SKM-1 treated with dmso at 0.1 percent for 144 hours (cell line): ENCODE measurements around the gene CEP83.

ENCODE experiments used
- DNase-seq: peaks from one replicate; lab custom pipeline; 2025; ENCODE audit not compliant: unreplicated experiment; lab: John Stamatoyannopoulos, UW

CEP83 gene

DNA sequence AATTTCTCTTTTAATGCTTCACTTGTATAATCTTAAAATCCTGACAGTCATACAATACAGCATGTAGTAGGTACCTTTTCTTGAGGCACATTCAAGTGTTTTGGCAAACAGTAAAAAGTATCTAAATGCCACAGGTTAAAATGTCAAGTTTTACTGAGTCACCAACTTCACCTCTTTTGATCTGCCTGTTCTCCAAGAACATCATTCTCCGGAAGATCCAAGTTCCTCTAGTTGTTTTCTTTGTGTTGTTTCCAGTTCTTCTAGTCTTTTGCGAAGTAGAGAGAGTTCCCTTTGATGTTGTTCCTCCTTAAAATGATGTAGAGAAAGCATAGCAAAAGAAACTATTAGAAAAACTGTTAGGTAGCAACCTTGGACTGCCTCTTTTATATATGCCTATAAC, 151.1 kb downstream of the CEP83 start:
- no peak for DNase-seq

DNA sequence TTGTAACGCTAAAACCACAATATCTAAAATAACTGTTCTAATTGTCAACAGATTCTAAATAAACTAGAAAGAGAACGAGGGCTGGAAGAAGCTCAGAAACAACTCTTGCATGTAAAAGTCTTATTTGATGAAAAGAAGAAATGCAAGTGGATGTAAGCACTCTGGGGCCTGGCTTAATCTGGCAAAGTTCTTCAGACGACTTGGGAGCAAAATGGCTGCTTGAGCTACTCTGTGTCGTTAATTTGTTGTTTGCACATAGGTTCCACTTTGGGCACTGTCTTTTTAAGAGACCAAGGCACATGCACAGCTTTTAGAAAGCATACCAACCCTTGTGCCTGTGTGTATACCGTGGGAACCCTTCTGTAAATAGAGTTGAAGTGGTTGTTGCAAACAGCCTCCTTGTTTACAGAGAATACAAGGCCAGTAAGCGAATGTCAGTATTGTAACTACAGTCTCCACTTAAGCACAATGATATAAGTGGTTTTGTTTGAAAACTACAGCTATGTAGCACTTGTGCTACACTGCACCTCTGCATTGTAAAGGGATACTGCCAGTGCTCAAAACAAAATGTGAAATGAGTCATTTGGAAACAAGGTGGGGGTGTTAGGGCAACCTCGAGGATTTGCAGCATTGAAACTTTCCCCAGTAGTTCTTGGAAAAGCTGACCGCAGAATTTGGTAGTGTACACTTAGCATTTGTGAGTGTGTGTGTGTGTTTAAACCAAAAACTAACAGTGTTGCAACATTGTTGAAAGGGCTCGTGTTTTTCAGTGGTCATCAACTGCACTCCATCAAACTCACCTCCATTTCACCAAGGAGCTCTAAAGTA, 154.3 kb downstream of the CEP83 start:
- no peak for DNase-seq

DNA sequence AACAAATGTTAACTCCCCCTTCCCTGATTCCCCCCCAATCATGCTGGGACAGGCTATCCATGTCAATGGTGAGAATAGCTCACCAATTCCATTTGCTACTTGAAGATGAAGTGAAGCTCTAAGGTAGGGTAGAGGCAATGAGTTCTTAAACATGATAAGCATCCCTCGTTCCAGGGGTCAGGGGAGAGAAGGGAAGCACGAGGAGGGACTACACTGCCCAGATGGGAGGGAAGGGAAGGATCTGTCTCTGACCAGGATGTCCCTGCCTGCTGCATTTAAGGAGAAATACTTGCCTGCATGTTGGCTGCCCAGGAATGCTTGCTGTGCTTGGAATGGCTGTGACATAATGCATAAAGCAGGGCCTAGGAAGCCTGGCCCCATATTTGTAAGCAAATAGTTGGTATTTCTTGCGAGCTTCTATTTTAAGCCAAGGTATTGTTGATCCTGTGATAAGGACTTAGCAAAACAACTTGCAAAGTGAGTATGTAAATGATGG, 155.1 kb downstream of the CEP83 start:
- no peak for DNase-seq

- no peak for DNase-seq
These were observed 155.7 kb downstream of the CEP83 start for GRCh38 chr12:94304012-94304411.

DNA sequence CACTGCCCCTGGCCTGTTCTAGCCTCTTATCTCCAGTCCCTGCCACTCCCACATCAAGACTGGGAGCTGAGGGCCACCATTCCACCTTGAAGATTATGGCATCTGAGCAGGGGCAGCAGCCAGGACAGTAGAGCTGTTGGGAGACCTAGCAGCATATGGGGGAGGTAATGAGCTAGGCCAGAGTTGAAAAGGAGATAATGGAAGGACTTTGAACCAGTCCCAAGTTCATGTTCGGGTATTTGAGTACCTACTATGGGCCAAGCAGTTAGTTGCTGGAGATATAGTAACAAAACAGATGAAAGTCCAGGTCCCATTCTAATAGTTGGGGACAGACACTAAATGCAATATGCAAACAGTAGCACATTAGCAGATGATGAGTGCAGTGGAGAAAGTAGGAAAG, 159.8 kb downstream of the CEP83 start:
- DNase-seq = no peak

DNA sequence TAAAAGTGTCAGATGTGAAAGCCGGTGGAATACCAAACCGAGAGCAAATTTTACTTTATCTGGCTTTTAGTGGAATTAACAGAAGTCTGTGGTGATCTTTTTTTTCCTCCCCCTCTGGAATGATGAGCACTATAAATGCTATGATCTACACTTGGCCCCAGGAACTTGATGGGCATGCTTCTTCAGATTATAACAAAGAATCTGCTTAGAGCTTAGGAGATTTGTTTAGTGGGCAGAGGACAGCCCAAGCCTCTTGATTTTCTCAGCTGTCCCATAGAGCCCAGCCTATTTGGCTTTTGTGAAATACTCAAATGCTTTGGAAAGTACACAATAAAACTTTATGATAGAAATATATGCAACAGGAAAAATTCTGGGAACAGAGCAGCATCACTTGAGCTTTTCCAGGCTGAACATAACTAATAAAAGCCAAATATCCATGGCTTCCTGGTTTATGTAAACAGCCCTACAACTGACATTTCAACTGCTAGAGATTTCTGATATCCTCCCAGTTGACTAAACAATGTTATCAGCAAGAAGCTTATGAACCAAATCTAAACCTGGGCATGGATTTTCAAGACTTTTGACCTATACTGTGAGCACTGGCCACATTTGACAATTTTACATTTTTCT, 161.7 kb downstream of the CEP83 start:
- DNase-seq = no peak

DNA sequence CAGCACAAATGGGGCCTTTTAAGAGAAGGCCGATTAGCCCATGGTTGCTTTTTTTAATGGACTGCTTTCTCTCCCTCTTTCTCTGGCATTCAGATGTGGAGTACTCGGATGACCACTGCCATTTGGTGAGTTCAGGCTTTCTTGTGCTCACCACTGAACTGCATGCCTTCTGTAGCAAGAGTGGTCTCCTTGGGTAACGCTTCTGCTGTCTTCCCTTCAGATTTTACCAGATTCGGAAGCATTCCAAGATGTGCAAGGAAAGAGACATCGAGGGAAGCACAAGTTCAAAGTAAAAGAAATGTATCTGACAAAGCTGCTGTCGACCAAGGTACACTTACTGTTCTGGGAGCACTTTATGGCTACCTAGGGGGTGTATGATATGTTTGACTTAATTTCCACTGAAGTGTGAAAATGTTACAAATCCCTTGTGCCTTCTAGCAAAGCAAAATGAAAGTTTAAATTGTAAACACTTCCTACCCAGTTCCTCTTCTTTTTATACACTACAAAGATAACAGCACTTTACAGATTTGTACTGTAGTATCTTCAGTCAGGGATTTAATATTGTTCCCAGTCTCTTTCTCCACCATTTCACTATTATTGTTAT, 162.5 kb downstream of the CEP83 start:
- no peak for DNase-seq

GRCh38 chr12:94290353-94290752, 169.3 kb downstream of the CEP83 start:
- DNase-seq = no peak

- no peak for DNase-seq
These were observed 170.0 kb downstream of the CEP83 start for GRCh38 chr12:94289461-94290312.

- DNase-seq = no peak
These were observed 172.4 kb downstream of the CEP83 start for GRCh38 chr12:94287245-94287628.

DNA sequence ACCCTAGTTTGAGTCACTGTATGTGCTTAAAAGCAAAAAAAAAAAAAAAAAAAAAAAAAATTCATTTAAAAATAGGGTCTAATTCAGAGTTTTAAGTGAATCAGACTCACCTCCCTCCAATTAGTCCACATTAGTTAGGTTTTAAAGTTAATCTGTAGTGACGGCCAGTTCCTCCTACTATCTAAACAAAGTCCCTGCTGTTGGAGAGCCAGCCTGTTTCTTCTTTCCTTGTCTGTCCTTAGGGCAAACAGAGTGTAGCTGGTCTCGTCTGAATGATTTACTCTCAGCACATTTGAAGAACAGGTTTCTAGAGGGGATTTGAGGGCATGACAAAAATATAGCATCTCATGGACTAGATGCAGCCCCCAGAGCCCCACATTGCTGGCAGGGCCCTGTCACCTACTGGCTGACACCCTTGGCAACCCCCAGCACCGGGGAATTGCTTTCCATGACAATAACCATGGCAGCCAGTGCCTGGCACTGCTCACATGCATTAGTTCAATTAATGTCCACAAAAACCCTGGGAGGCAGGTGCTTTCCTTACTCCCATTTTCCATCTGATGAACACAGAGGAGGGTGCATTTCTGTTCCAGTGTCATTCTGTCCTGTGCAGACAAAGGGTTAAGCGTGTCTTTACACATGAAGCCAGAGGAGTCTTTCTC, 173.0 kb downstream of the CEP83 start:
- no peak for DNase-seq

- no peak for DNase-seq
These were observed 173.6 kb downstream of the CEP83 start for GRCh38 chr12:94285943-94286582.

DNA sequence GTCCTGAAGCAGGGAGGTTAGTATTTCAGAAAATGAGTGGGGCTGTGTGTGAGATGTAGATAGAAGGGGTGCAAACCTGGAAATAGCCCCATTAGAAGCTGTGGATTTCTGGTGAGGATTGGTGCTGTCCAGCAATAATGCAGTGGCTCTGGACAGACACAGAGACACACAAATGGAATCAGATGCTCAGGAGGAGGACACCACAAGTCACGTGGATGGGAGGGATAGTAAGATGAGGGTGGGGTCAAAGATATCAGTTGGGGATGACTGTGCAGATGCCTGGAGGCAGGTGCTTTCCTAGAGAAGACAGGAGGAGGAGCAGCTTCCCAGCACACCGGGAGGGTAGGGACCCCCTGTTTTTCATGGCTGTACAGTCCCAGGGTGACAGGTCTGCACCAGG, 174.8 kb downstream of the CEP83 start:
- DNase-seq = no peak

DNA sequence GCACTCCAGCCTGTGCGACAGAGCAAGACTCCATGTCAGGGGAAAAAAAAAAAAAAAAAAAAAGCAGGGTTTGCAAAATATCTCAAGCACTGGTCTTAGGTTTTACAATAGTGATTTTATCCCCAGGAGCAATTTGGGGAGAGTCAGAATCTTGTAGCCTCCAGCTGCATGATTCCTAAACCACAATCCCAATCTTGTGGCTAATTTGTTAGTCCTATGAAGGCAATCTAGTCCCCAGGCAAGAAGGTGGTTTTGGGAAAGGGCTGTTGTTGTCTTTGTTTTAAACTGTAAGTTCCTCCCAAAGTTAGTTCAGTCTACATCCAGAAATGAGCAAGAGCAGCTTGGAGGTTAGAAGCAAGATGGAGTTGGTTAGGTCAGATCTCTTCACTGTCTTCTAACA, 175.6 kb downstream of the CEP83 start:
- DNase-seq = no peak

GRCh38 chr12:94282675-94283074, 177.0 kb downstream of the CEP83 start:
- no peak for DNase-seq

DNA sequence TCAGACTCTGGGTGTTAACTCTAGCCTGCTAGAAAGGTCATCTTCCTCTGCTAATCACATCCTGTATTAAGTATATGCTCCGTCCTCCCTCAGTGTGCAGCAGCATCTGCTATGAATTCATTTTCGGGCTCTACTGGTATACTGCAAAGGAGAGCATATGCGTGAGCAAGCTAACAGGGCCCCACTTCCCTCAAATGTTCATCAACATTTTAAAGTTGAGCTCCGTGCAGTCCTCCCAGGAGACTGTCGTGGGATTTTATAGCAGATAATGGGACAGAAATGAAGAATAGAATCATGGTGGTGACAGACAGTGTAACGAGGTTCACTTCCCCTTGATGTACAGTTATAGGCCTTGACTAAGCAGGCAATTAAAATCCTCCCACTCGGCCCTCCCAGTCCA, 179.6 kb downstream of the CEP83 start:
- DNase-seq = no peak

- no peak for DNase-seq
These were observed 182.2 kb downstream of the CEP83 start for GRCh38 chr12:94277426-94278000.

GRCh38 chr12:94276725-94277124, 182.9 kb downstream of the CEP83 start:
- no peak for DNase-seq

DNA sequence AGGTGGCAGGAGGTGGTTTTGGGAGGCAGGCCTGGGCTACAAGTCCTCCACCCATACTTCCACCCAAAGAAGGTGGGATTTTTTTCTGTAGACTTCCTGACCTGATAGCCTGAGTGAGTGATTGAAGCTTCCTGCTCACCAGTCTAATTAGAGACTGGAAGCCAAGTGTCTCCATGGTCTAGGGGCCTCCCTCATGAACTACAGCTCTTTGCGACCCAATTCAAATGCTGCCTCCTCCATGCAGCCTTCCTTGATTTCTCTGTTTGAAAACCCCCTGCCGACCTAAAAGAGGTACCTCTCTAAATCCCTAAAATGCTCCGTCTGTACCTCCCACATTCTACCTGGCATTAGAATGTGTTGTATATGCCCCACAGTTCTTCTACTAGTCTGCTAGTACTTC, 186.4 kb downstream of the CEP83 start:
- no peak for DNase-seq

- DNase-seq = no peak
These were observed 187.4 kb downstream of the CEP83 start for GRCh38 chr12:94272280-94272679.
